Activated T-cell treated with anti-CD3 and anti-CD28 coated beads, Interleukin-2, amount 50 U/mL, for 4 hours (primary cell): ENCODE measurements around the gene RGPD3. TPM values are rescaled to one million over a fixed set of nuclear protein-coding genes. Genes with fewer than 3 reads are reported as not detected.
"Not testable (repeated sequence)": the region's sequence is repeated elsewhere in the genome, so short reads cannot be mapped to it uniquely, and the experiment has no call there.

Experiments
- ATAC-seq, 2 donors: fragments of 200-7000 bp; cut with Tn5 transposase; one replicate each; pipeline ENCODE4 v1.10.0; 2021
- DNase-seq: peaks from one replicate; pipeline ENCODE4 v3.0.0-alpha.2; 2020
- H3K27me3 Mint-ChIP-seq: one replicate; pipeline ENCODE4 v1.8.0; 2021; ENCODE audit warnings: low read depth, mixed read lengths
- H3K36me3 Mint-ChIP-seq: one replicate; pipeline ENCODE4 v1.8.0; 2022; ENCODE audit warnings: mixed read lengths; ENCODE audit not compliant: insufficient read depth
- H3K4me1 Mint-ChIP-seq: one replicate; pipeline ENCODE4 v1.8.0; 2021; ENCODE audit warnings: low read depth, mixed read lengths
- H3K4me3 Mint-ChIP-seq: one replicate; pipeline ENCODE4 v1.8.0; 2021; ENCODE audit warnings: mild to moderate bottlenecking, moderate library complexity, mixed read lengths
- H3K9me3 Mint-ChIP-seq: one replicate; pipeline ENCODE4 v1.8.0; 2021; ENCODE audit warnings: mixed read lengths
- total RNA-seq, 3 donors: library from RNA; stranded (reverse); gene quantifications; one replicate each; pipeline ENCODE4 v1.2.1, GENCODE V29; 2021

The RGPD3 gene
- total RNA-seq, 3 donors from 2014 or later = 0.16 to 0.33 (median 0.32) TPM

- H3K4me1 Mint-ChIP-seq, ATAC-seq, H3K4me3 Mint-ChIP-seq, DNase-seq, H3K9me3 Mint-ChIP-seq, H3K36me3 Mint-ChIP-seq: not testable (repeated sequence)
- peaks cover 18% of the 10 kb centered on the region for H3K27me3 Mint-ChIP-seq
Observed at GRCh38 chr2:106384548-106384947, 83.7 kb downstream of the RGPD3 start.

GRCh38 chr2:106381867-106382266 lies 86.3 kb downstream of the RGPD3 start:
- DNase-seq, ATAC-seq, H3K4me1 Mint-ChIP-seq, H3K36me3 Mint-ChIP-seq, H3K9me3 Mint-ChIP-seq, H3K4me3 Mint-ChIP-seq: not testable (repeated sequence)
- peaks cover 18% of the 10 kb centered on the region for H3K27me3 Mint-ChIP-seq

- not testable (repeated sequence) for DNase-seq, ATAC-seq, H3K4me1 Mint-ChIP-seq, H3K36me3 Mint-ChIP-seq, H3K9me3 Mint-ChIP-seq, H3K4me3 Mint-ChIP-seq
- peaks cover 15% of the 10 kb centered on the region for H3K27me3 Mint-ChIP-seq
Observed at GRCh38 chr2:106379567-106379966, 88.6 kb downstream of the RGPD3 start.

DNA sequence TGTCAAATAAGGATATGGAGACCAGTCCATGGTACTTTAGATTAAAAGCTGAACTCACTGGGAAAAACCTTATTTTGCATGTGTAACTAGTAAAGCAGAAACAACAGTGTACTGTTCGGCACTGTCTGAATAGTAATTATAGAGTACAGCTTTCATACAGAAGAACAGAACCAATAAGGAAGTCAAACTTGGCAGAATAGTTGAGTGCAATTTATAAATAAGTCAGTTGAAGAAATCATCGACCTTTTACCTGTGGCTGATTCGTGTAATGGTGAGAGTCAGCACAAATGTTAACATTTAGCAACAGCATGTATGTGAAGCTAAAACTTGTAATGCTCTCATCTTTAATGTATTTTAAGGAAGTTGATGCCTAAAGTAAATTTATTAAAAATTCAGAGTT lies 99.0 kb downstream of the RGPD3 start:
- H3K4me3 Mint-ChIP-seq, H3K9me3 Mint-ChIP-seq, H3K36me3 Mint-ChIP-seq: not testable (repeated sequence)

GRCh38 chr2:106366204-106366885 lies 101.9 kb downstream of the RGPD3 start:
- no peak for DNase-seq
- Mint-ChIP-seq H3K9me3 (no peaks in the 10 kb centered on the region), H3K4me1 (no peaks in the 10 kb centered on the region), H3K4me3 (no peak overlapping the region), H3K36me3 (no peaks in the 10 kb centered on the region), H3K27me3 (peaks cover 2% of the 10 kb centered on the region)
- ATAC-seq = no peak

More for the DNA sequence above, 99.0 kb downstream of the RGPD3 start:
- not testable (repeated sequence) for ATAC-seq, DNase-seq, H3K27me3 Mint-ChIP-seq, H3K4me1 Mint-ChIP-seq

DNA sequence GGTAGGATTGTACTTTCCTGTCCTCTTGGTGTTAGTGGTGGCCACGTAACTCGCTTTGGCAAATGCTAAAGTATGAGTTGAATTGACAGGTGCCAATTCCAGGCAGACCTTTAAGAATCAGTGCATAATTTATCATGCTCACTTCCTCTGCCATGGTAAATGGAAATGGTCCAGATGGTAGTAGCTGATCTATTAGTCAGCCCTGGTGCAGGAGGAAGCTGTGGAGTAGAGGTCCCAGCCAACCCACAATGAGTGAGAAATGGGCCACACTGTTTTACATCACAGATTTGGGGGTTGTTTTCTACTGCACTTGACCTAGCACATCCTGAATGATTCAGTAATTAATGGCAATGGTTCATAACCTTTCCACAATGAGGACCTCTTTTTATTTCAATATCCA lies 104.4 kb downstream of the RGPD3 start:
- Mint-ChIP-seq H3K36me3 (no peaks in the 10 kb centered on the region), H3K4me1 (no peaks in the 10 kb centered on the region), H3K27me3 (peaks cover 5% of the 10 kb centered on the region), H3K4me3 (no peak overlapping the region), H3K9me3 (no peaks in the 10 kb centered on the region)
- DNase-seq = no peak
- ATAC-seq = no peak

DNA sequence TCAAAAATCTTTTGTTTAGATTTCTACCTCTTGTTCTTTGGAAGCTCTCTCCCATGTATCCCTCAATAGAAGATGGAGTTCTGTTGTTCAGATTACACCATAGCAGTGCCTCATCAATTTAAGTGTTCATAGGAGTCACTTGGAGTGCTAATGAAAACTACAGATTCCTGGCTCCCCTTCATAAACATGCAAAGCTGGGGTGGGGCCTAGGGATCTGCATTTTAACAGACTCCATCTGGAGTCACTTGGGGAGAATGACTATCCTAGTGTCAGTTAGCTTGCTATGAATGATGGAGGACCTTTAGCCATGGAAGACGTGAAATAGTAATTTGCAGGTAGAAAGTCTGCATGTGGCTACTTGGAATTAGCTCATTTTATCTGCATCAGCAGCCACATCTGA lies 105.4 kb downstream of the RGPD3 start:
- Mint-ChIP-seq H3K4me3 (no peak overlapping the region), H3K36me3 (no peaks in the 10 kb centered on the region), H3K27me3 (peaks cover 5% of the 10 kb centered on the region), H3K4me1 (no peaks in the 10 kb centered on the region), H3K9me3 (no peaks in the 10 kb centered on the region)
- ATAC-seq (no peak), DNase-seq (no peak)

GRCh38 chr2:106359512-106359911 lies 108.7 kb downstream of the RGPD3 start:
- ATAC-seq = no peak
- H3K4me3 Mint-ChIP-seq = no peak overlapping the region

GRCh38 chr2:106358521-106358920 lies 109.7 kb downstream of the RGPD3 start:
- Mint-ChIP-seq H3K36me3 (no peaks in the 10 kb centered on the region), H3K4me3 (no peak overlapping the region), H3K9me3 (no peaks in the 10 kb centered on the region), H3K27me3 (peaks cover 12% of the 10 kb centered on the region), H3K4me1 (no peaks in the 10 kb centered on the region)
- ATAC-seq (no peak), DNase-seq (no peak)

More at GRCh38 chr2:106359512-106359911, 108.7 kb downstream of the RGPD3 start:
- Mint-ChIP-seq H3K36me3 (no peaks in the 10 kb centered on the region), H3K27me3 (peaks cover 8% of the 10 kb centered on the region), H3K9me3 (no peaks in the 10 kb centered on the region), H3K4me1 (no peaks in the 10 kb centered on the region)
- no peak for DNase-seq

DNA sequence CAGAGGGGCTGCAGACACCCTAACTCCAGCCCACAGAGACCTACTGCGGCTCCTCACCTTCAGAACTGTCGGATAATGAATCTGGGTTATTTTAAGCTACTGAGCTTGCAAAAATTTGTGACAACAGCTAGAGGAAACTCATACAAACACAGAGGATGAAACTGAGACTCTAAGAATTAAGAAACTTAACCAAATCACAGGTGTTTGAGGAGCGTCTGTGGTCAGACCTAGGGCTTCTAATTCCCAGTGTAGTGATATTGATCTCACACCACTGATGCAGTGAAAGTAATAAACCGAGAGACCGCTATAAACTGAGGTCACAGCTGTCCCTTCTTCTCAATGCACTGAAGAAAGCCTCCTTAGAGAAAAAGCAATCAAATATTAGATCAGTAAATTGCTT lies 110.1 kb downstream of the RGPD3 start:
- H3K27me3 Mint-ChIP-seq = peaks cover 12% of the 10 kb centered on the region
- no peak overlapping the region for H3K4me3 Mint-ChIP-seq
- no peaks in the 10 kb centered on the region for H3K4me1 Mint-ChIP-seq
- ATAC-seq (no peak), DNase-seq (no peak)
- no peaks in the 10 kb centered on the region for H3K9me3 Mint-ChIP-seq
- H3K36me3 Mint-ChIP-seq = no peaks in the 10 kb centered on the region

DNA sequence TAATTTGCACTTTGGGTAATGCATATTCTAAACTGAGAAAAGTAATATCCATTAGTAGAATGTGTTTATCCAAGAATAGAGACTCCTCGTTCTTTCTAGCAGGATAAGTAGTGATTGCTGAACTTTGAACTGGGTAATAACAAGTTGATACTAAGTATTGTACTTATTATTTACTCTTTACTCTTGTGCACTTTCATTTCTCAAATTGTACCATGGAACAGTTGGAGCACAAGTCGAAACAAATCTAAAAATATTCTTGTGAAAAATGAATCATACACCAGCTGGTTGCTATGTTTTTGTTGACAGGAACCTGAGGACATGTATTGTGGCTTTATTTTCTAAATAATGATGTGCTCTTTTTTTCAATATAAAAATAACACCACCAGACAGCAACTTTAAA lies 111.9 kb downstream of the RGPD3 start:
- no peaks in the 10 kb centered on the region for H3K4me1 Mint-ChIP-seq
- no peak for ATAC-seq
- no peaks in the 10 kb centered on the region for H3K36me3 Mint-ChIP-seq

GRCh38 chr2:106353676-106354075 lies 114.5 kb downstream of the RGPD3 start:
- ATAC-seq (no peak), DNase-seq (no peak)
- peaks cover 11% of the 10 kb centered on the region for H3K27me3 Mint-ChIP-seq
- H3K36me3 Mint-ChIP-seq = no peaks in the 10 kb centered on the region
- H3K4me3 Mint-ChIP-seq = no peak overlapping the region
- no peaks in the 10 kb centered on the region for H3K4me1 Mint-ChIP-seq
- H3K9me3 Mint-ChIP-seq = no peaks in the 10 kb centered on the region

More for the DNA sequence above, 111.9 kb downstream of the RGPD3 start:
- DNase-seq = no peak
- Mint-ChIP-seq H3K9me3 (no peaks in the 10 kb centered on the region), H3K4me3 (no peak overlapping the region), H3K27me3 (peaks cover 13% of the 10 kb centered on the region)

GRCh38 chr2:106350980-106351379 lies 117.2 kb downstream of the RGPD3 start:
- no peak overlapping the region for H3K4me3 Mint-ChIP-seq
- H3K9me3 Mint-ChIP-seq = no peaks in the 10 kb centered on the region
- peaks cover 10% of the 10 kb centered on the region for H3K27me3 Mint-ChIP-seq
- peaks cover 4% of the 10 kb centered on the region for H3K4me1 Mint-ChIP-seq
- ATAC-seq = no peak
- H3K36me3 Mint-ChIP-seq = no peaks in the 10 kb centered on the region
- no peak for DNase-seq

- Mint-ChIP-seq H3K4me3 (no peak overlapping the region), H3K36me3 (no peaks in the 10 kb centered on the region), H3K27me3 (no peaks in the 10 kb centered on the region), H3K9me3 (peaks cover 4% of the 10 kb centered on the region), H3K4me1 (peaks cover 4% of the 10 kb centered on the region)
- DNase-seq (no peak), ATAC-seq (no peak)
Observed at GRCh38 chr2:106344302-106344701, 123.9 kb downstream of the RGPD3 start.

- peaks cover 4% of the 10 kb centered on the region for H3K4me1 Mint-ChIP-seq
- no peak for DNase-seq
- no peak for ATAC-seq
- H3K36me3 Mint-ChIP-seq = no peaks in the 10 kb centered on the region
- H3K4me3 Mint-ChIP-seq = no peak overlapping the region
- H3K27me3 Mint-ChIP-seq = no peaks in the 10 kb centered on the region
- peaks cover 4% of the 10 kb centered on the region for H3K9me3 Mint-ChIP-seq
Observed at GRCh38 chr2:106343274-106343673, 124.9 kb downstream of the RGPD3 start.
